K562 (cell line): ENCODE measurements around the gene SEMA6C. TPM values are rescaled to one million over a fixed set of nuclear protein-coding genes. Genes with fewer than 3 reads are reported as not detected.
A peak's percentile ranks its signal among the peaks of the same experiment; 100 is the strongest.

ENCODE experiments used
- KLF13 ChIP-seq: fragments of 450-650 bp; IDR thresholded peaks from 2 replicates; pipeline ENCODE4 v1.6.1; 2016; ENCODE audit warnings: missing genetic modification characterization, low read depth, mild to moderate bottlenecking, missing compliant biosample characterization, moderate library complexity, borderline replicate concordance
- MCM7 ChIP-seq, 2 experiments: fragments of 450-650 bp; IDR thresholded peaks; 2 replicates each; pipeline ENCODE4 v1.6.1; 2016 to 2018
- MITF ChIP-seq: IDR thresholded peaks from 2 replicates; pipeline ENCODE4 v1.6.1; 2014; ENCODE audit warnings: antibody characterized with exemption
- MTA3 ChIP-seq: fragments of 450-650 bp; formaldehyde crosslinking; IDR thresholded peaks from 2 replicates; pipeline ENCODE4 v1.6.1; 2017; ENCODE audit warnings: mild to moderate bottlenecking, borderline replicate concordance
- POU5F1 ChIP-seq: fragments of 150-350 bp; IDR thresholded peaks from 2 replicates; pipeline ENCODE4 v1.6.1; 2014; ENCODE audit warnings: borderline replicate concordance, low read length, low read depth, mild to moderate bottlenecking; ENCODE audit not compliant: partially characterized antibody
- RFX1 ChIP-seq: fragments of 450-650 bp; IDR thresholded peaks from 2 replicates; pipeline ENCODE4 v1.6.1; 2016; ENCODE audit warnings: mild to moderate bottlenecking, moderate library complexity
- XRCC4 ChIP-seq: IDR thresholded peaks from one replicate; pipeline ENCODE4 v1.6.1; 2011; ENCODE audit not compliant: insufficient read depth, insufficient read length; ENCODE audit errors: extremely low read depth
- ZBTB33 ChIP-seq: sonication (generic); formaldehyde crosslinking; IDR thresholded peaks from 2 replicates; pipeline ENCODE4 v1.8.1; 2023; ENCODE audit warnings: mild to moderate bottlenecking, missing genetic modification reagents
- ZNF224 ChIP-seq: sonication (generic); formaldehyde crosslinking; IDR thresholded peaks from 2 replicates; pipeline ENCODE4 v1.8.0; 2022; ENCODE audit warnings: mild to moderate bottlenecking, missing genetic modification reagents
- ZNF785 ChIP-seq: fragments of 250-450 bp; sonication (Bioruptor Pico); IDR thresholded peaks from 2 replicates; pipeline ENCODE4 v1.4.0; 2020; ENCODE audit warnings: mild to moderate bottlenecking
- polyA plus RNA-seq, 8 experiments: library from polyadenylated mRNA; depleted of rRNA in 4 of 8; stranded (reverse) in 5 of 8; unstranded in 3 of 8; fragments of >200 nt; fragmentation: Nextera tagmentation in 2 of 8; fragmentation: Illumina TruSeq in 1 of 8; extraction: Ambion mirVana in 2 of 8; extraction: Trizol in 1 of 8; gene quantifications; 2 replicates each; pipeline versions ENCODE4 v1.2.1 to v1.2.3, GENCODE V29; 2011 to 2014; ENCODE audit warnings: inconsistent platforms in 1 of 8, missing spikeins in 1 of 8
- total RNA-seq, 7 experiments: library from RNA; depleted of rRNA in 6 of 7; stranded (reverse); fragments of >200 nt in 6 of 7; fragmentation: Illumina TruSeq in 2 of 7; extraction: Trizol in 2 of 7; gene quantifications; 2 replicates each; pipeline versions ENCODE4 v1.2.1 to v1.2.3, GENCODE V29; 2011 to 2021; ENCODE audit warnings: low replicate concordance in 1 of 7
- TF ChIP-seq, protein P1 (sequence below): sonication (generic); formaldehyde crosslinking; IDR thresholded peaks from 2 replicates; pipeline ENCODE4 v1.8.0; 2022; ENCODE audit warnings: mild to moderate bottlenecking, missing genetic modification reagents
- TF ChIP-seq, protein P2 (sequence below): sonication (generic); formaldehyde crosslinking; IDR thresholded peaks from 2 replicates; pipeline ENCODE4 v1.8.0; 2023; ENCODE audit warnings: mild to moderate bottlenecking, missing genetic modification reagents
- TF ChIP-seq, protein P3 (sequence below): sonication (generic); formaldehyde crosslinking; IDR thresholded peaks from 2 replicates; pipeline ENCODE4 v1.8.0; 2022; ENCODE audit warnings: missing genetic modification reagents, mild to moderate bottlenecking, moderate library complexity, borderline replicate concordance

The SEMA6C gene
- total and polyA plus RNA-seq, 9 of the 15 experiments (the other 6 are each of a cell fraction or from before 2014, with no cell fraction given): 0.03 to 4.6 (median 0.95) TPM

DNA sequence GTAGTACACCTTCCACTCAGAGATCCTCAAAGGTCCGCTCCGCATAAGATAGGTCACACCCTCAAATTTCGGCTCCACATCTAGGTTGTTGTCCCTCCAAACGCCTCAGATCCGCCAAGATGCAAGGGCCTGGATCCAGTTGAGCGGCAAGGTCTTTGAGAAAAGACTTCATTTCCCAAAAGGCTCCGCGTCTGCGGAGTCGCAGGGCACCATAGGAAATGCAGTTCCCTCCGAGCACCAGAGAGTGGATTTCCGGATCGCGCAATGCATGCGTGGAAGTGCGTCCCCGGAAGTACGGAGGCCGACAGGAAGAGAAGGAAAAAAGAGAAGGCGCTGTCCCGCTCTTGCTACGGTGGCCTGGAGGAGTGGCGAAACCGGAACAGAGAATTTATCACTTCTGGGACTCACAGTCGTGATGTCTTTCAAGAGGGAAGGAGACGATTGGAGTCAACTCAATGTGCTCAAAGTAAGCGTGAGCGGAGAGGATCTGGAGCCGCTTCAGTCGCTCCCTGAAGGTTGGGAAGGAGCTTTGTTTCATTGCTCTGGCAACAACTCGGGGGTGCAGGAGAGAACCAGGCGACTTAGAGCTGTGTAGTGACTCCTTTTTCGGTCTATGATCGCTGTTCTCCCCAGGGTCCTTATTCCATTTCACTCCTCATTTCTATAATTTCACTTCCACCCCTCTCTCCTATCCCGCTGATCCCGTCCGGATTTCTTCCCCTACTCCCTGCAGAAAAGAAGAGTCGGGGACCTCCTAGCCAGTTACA is 19.5 kb upstream of the SEMA6C start, which contains the start of the genes LYSMD1 and SCNM1 (continued):
- peak; percentile 34; the same call in 1 of the 2 replicates for TF ChIP-seq ZBTB33 (CRISPR knock-in tag)
- TF ChIP-seq XRCC4: no peak
- TF ChIP-seq POU5F1: peak; percentile 100
- TF ChIP-seq ZNF224 (CRISPR knock-in tag): no peak
- no peak for TF ChIP-seq MITF
- TF ChIP-seq, protein P1, sequence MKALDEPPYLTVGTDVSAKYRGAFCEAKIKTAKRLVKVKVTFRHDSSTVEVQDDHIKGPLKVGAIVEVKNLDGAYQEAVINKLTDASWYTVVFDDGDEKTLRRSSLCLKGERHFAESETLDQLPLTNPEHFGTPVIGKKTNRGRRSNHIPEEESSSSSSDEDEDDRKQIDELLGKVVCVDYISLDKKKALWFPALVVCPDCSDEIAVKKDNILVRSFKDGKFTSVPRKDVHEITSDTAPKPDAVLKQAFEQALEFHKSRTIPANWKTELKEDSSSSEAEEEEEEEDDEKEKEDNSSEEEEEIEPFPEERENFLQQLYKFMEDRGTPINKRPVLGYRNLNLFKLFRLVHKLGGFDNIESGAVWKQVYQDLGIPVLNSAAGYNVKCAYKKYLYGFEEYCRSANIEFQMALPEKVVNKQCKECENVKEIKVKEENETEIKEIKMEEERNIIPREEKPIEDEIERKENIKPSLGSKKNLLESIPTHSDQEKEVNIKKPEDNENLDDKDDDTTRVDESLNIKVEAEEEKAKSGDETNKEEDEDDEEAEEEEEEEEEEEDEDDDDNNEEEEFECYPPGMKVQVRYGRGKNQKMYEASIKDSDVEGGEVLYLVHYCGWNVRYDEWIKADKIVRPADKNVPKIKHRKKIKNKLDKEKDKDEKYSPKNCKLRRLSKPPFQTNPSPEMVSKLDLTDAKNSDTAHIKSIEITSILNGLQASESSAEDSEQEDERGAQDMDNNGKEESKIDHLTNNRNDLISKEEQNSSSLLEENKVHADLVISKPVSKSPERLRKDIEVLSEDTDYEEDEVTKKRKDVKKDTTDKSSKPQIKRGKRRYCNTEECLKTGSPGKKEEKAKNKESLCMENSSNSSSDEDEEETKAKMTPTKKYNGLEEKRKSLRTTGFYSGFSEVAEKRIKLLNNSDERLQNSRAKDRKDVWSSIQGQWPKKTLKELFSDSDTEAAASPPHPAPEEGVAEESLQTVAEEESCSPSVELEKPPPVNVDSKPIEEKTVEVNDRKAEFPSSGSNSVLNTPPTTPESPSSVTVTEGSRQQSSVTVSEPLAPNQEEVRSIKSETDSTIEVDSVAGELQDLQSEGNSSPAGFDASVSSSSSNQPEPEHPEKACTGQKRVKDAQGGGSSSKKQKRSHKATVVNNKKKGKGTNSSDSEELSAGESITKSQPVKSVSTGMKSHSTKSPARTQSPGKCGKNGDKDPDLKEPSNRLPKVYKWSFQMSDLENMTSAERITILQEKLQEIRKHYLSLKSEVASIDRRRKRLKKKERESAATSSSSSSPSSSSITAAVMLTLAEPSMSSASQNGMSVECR (CRISPR knock-in tag): peak; percentile 93
- TF ChIP-seq RFX1: peak; percentile 50; the same call in 1 of the 2 replicates
- TF ChIP-seq, protein P2, sequence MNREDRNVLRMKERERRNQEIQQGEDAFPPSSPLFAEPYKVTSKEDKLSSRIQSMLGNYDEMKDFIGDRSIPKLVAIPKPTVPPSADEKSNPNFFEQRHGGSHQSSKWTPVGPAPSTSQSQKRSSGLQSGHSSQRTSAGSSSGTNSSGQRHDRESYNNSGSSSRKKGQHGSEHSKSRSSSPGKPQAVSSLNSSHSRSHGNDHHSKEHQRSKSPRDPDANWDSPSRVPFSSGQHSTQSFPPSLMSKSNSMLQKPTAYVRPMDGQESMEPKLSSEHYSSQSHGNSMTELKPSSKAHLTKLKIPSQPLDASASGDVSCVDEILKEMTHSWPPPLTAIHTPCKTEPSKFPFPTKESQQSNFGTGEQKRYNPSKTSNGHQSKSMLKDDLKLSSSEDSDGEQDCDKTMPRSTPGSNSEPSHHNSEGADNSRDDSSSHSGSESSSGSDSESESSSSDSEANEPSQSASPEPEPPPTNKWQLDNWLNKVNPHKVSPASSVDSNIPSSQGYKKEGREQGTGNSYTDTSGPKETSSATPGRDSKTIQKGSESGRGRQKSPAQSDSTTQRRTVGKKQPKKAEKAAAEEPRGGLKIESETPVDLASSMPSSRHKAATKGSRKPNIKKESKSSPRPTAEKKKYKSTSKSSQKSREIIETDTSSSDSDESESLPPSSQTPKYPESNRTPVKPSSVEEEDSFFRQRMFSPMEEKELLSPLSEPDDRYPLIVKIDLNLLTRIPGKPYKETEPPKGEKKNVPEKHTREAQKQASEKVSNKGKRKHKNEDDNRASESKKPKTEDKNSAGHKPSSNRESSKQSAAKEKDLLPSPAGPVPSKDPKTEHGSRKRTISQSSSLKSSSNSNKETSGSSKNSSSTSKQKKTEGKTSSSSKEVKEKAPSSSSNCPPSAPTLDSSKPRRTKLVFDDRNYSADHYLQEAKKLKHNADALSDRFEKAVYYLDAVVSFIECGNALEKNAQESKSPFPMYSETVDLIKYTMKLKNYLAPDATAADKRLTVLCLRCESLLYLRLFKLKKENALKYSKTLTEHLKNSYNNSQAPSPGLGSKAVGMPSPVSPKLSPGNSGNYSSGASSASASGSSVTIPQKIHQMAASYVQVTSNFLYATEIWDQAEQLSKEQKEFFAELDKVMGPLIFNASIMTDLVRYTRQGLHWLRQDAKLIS (CRISPR knock-in tag): no peak
- TF ChIP-seq, protein P3, sequence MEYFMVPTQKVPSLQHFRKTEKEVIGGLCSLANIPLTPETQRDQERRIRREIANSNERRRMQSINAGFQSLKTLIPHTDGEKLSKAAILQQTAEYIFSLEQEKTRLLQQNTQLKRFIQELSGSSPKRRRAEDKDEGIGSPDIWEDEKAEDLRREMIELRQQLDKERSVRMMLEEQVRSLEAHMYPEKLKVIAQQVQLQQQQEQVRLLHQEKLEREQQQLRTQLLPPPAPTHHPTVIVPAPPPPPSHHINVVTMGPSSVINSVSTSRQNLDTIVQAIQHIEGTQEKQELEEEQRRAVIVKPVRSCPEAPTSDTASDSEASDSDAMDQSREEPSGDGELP: peak; percentile 74; the same call in 1 of the 2 replicates
- TF ChIP-seq MCM7 (IDR thresholded peaks at IDR 0.05): peak in 1 of 2 experiments; percentile 100; a peak in 2 of 4 replicates
- TF ChIP-seq ZNF785 (CRISPR knock-in tag): no peak
- TF ChIP-seq KLF13 (tag): peak; percentile 81
- TF ChIP-seq MTA3: peak; percentile 100
